Occipital lobe (tissue), 2 donors: ENCODE measurements around the gene UBE2J1. TPM values are rescaled to one million over a fixed set of nuclear protein-coding genes. Genes with fewer than 3 reads are reported as not detected.

ENCODE experiments used
- DNase-seq: peaks from one replicate; lab custom pipeline; 2025; lab: John Stamatoyannopoulos, UW
- total RNA-seq: library from RNA; depleted of rRNA; stranded (reverse); fragments of >200 nt; gene quantifications from one replicate; pipeline ENCODE4 v1.2.3, GENCODE V29; 2014

UBE2J1 gene
- total RNA-seq, 1 donor from 2014 or later: 62.5 TPM

GRCh38 chr6:89368107-89368506, 15.6 kb upstream of the UBE2J1 start:
- DNase-seq: peak; percentile 18

- no peak for DNase-seq
These were observed 12.1 kb upstream of the UBE2J1 start for GRCh38 chr6:89364586-89364985.

GRCh38 chr6:89361171-89361570, 8.6 kb upstream of the UBE2J1 start:
- DNase-seq: no peak

- DNase-seq: no peak
These were observed 8.0 kb upstream of the UBE2J1 start for GRCh38 chr6:89360415-89360999.

- DNase-seq: no peak
These were observed 7.0 kb upstream of the UBE2J1 start for GRCh38 chr6:89359561-89359960.

GRCh38 chr6:89357390-89357789, 4.9 kb upstream of the UBE2J1 start:
- no peak for DNase-seq

GRCh38 chr6:89356642-89357170, 4.2 kb upstream of the UBE2J1 start:
- no peak for DNase-seq

- no peak for DNase-seq
These were observed 3.1 kb upstream of the UBE2J1 start for GRCh38 chr6:89355511-89356194.

- no peak for DNase-seq
These were observed 1.3 kb upstream of the UBE2J1 start for GRCh38 chr6:89353702-89354392.

GRCh38 chr6:89353118-89353556, 615 bp upstream of the UBE2J1 start:
- DNase-seq: no peak

- DNase-seq: no peak
These were observed 748 bp downstream of the UBE2J1 start for GRCh38 chr6:89351671-89352277.

GRCh38 chr6:89350281-89350966, 2.1 kb downstream of the UBE2J1 start:
- no peak for DNase-seq

- DNase-seq: no peak
These were observed 4.2 kb downstream of the UBE2J1 start for GRCh38 chr6:89348372-89348771.

GRCh38 chr6:89347825-89348224, 4.7 kb downstream of the UBE2J1 start:
- DNase-seq: no peak

GRCh38 chr6:89346433-89346832, 6.1 kb downstream of the UBE2J1 start:
- DNase-seq: no peak

- no peak for DNase-seq
These were observed 13.0 kb downstream of the UBE2J1 start for GRCh38 chr6:89339565-89339964.

- no peak for DNase-seq
These were observed 17.4 kb downstream of the UBE2J1 start for GRCh38 chr6:89335164-89335563.

GRCh38 chr6:89330910-89331309, 21.6 kb downstream of the UBE2J1 start:
- no peak for DNase-seq

GRCh38 chr6:89328976-89329375, 23.5 kb downstream of the UBE2J1 start:
- DNase-seq: no peak

GRCh38 chr6:89324304-89324703, 28.2 kb downstream of the UBE2J1 start:
- DNase-seq: no peak

GRCh38 chr6:89323511-89323971, 29.0 kb downstream of the UBE2J1 start:
- no peak for DNase-seq
